IPS-18c (cell line): ENCODE results near the gene THUMPD3.
A peak's percentile ranks its signal among the peaks of the same experiment; 100 is the strongest.

ENCODE experiments used
- H3K4me3 ChIP-seq: 2 replicates; pipeline ENCODE4 v1.7.0; 2013; ENCODE audit warnings: low read depth, mild to moderate bottlenecking, low read length, moderate library complexity; ENCODE audit not compliant: insufficient read depth
- H3K9me3 ChIP-seq: one replicate; pipeline ENCODE4 v1.6.1; 2013; ENCODE audit warnings: mild to moderate bottlenecking, low read length, moderate library complexity; ENCODE audit not compliant: control insufficient read depth, insufficient read depth

The THUMPD3 gene, protein sequence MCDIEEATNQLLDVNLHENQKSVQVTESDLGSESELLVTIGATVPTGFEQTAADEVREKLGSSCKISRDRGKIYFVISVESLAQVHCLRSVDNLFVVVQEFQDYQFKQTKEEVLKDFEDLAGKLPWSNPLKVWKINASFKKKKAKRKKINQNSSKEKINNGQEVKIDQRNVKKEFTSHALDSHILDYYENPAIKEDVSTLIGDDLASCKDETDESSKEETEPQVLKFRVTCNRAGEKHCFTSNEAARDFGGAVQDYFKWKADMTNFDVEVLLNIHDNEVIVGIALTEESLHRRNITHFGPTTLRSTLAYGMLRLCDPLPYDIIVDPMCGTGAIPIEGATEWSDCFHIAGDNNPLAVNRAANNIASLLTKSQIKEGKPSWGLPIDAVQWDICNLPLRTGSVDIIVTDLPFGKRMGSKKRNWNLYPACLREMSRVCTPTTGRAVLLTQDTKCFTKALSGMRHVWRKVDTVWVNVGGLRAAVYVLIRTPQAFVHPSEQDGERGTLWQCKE

DNA sequence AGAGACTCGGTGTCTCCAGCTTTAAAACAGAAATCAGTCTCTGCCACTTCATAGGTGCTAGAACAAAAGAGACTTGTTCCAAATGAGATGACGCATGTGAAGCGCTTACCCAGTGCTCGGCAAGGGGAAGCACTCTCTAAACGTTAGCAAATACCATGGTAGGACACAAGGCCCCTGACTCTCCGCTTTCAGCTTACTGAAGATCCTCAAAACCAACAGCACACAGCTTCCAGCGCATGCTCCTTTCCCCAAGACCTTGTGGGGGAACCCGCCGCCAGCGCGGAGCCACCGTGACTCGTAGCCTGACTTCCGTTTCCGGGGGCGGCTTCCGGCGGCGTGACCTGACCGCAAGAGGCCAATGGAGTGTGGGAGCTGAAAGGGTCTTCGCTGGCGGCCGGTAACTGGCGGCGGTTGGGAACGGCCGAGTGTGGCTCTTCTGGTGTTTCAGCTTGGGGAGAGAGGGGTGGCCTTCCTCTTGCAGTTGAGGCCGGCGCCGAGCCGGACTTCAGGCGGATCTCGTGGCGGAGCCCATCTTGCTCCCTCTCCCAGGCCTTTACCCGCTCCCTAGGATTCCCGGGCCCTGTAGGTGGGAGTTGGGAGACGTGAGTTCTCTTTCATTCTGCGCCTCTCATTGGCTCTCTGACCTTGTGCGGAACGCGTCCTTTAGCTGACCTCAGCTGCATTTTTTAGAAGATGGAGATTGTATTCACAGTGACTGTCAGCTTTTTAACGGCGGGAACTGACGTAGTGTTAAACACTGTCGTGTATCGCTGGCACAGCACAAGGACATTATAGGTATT is at the start of gene THUMPD3:
Gene THUMPD3 (plus strand): TSS at position 324 of the 800 bp plus-strand sequence. CDS start 2,015 bp downstream, outside the sequence.
- Histone ChIP-seq H3K4me3 (peak within 1 kb of the TSS; percentile 89), H3K9me3 (no peaks in the 10 kb centered on the region)

DNA sequence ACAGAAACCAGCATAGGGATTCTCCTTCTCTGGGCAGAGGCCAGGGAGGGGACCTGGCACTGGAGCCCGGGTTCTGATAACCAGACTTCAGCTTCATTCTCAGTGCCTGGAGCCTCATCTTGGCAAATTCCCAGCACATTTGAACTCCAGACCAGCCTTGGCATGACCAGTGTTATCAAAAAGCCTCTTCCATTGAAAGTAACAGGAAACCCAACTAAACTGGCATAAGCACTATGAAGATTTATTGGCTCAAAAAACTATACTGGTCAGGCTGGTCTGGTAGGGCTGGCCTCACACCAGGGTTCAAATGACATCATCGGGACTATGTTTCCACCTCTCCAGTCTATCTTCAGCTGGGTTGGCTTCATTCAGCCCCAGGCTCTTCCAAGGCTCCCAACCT is 48.1 kb upstream of the THUMPD3 start:
- Histone ChIP-seq H3K4me3 (no peak overlapping the region), H3K9me3 (no peaks in the 10 kb centered on the region)

DNA sequence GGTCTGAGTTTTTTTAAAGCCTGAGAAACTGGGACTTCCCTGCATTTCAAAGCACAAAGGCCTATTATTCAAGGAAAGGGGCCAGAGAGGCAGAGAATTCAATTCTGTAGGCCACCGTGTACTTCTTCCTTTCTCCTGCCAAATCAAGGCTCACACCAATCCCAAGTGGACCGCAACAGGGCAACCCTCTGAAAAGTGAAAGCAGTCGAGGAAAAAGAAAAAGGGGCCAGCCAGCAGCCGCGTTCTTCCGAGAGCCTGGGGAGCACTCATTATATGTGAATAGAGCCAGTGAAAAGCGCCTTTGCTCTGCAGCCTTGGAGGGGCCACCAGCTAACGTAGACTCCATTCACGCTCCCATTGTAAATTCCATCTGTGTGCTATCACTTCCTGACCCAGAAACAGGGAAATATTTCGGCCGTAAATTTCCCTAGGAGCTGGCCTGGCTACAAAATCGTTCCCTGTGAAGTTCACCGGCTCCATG is 45.9 kb upstream of the THUMPD3 start:
- Histone ChIP-seq H3K9me3 (no peaks in the 10 kb centered on the region), H3K4me3 (no peak overlapping the region)

DNA sequence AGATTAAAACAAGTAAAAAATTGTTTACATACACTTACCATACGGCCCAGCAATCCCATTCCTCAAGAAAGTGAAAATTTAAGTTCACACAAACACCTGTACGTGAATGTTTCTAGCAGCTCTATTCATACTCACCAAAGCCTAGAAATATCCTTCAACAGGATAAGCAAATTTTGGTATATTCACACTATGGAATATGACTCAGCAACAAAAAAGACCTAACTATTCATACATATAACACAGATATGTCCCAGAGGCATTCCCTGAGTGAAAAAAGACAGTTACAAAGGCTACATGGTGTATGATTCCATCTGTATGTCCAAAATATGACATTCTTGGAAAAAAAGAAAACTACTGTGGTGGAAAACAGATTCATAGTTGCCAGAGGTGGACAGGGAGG is 40.1 kb upstream of the THUMPD3 start:
- peaks cover 2% of the 10 kb centered on the region for H3K9me3 ChIP-seq
- H3K4me3 ChIP-seq, result no peak overlapping the region

DNA sequence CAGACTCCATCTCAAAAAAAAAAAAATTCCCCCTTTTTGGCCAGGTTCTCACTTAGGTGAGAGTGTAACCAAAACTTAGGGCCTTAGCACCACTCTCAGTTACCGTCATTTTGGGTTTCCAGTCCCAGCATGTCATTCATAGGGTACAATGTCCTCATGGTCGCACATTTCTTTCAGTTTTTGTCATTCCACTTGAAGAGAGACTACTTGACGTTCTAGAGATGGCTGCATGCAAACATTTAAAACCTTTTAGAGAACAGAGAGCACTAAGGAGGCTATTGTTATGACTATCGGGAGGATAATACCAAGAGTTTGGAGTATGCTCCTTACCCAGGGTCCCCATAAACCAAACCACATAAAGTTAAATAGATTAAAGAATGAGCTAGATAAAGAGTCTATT is 37.9 kb upstream of the THUMPD3 start:
- no peak overlapping the region for H3K4me3 ChIP-seq
- H3K9me3 ChIP-seq, result peaks cover 2% of the 10 kb centered on the region

DNA sequence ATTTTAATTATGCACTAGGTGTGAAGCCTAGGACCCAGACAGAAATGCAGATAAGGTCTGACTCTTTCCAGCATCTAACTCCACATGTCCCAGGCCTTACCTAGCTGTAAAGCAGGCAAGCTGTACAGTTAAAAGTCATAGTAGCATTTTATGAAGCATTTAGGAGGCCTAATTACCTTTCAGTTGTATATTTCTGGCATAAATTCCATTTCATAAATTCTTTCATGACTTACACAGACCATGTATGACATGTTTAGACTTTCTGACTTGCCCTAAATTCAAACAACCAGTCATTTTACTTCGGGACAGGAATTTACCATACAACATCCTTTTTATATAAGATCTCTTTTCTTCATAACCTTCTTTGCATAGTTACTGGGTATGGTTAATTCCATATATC is 35.3 kb upstream of the THUMPD3 start:
- no peak overlapping the region for H3K4me3 ChIP-seq
- H3K9me3 ChIP-seq, result peaks cover 2% of the 10 kb centered on the region

DNA sequence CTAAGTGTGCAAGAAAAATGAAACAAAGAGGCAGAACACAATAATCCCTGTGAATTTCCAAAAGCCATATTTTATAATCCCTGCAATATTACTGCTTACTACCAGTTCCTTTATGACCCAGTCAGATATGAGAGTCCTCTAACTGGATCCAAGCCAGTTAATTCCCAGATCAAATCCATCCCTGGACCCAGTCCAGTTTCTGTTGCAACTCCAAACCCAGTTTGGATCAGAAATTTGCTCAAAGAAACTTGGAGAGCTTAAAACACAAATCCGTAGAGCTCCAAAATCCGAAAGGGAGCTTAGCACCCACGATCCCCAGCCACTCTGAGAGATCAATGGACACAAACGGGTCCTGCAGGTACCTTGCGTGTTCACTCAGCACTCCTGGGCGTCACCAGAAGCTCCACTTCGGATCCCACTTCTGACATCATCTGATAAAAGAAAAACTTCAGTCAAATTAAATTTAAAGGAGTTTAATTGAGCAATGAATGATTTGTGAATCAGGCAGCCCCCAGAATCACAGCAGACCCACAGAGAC is 32.6 kb upstream of the THUMPD3 start:
- H3K9me3 ChIP-seq, result no peaks in the 10 kb centered on the region

DNA sequence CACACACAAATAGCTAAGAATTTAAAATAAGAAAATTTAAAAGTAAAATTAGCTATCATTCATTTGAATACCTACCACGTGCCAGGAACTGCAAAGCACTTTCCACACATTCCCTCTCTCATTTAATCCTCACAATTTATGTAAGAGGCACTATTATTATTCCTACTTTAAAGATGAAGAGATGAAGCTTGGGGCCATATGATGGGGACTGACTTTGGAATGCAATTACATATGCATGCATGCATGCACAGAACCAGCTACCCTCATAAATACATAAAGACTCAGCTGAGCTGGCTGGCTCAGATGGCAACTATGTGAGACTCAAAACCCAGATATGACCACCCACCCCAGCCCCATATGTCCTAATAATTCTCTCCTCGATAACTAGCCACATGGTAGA is 31.7 kb upstream of the THUMPD3 start:
- Histone ChIP-seq H3K4me3 (no peak overlapping the region), H3K9me3 (no peaks in the 10 kb centered on the region)

More for the DNA sequence above, 32.6 kb upstream of the THUMPD3 start:
- H3K4me3 ChIP-seq, result no peak overlapping the region

DNA sequence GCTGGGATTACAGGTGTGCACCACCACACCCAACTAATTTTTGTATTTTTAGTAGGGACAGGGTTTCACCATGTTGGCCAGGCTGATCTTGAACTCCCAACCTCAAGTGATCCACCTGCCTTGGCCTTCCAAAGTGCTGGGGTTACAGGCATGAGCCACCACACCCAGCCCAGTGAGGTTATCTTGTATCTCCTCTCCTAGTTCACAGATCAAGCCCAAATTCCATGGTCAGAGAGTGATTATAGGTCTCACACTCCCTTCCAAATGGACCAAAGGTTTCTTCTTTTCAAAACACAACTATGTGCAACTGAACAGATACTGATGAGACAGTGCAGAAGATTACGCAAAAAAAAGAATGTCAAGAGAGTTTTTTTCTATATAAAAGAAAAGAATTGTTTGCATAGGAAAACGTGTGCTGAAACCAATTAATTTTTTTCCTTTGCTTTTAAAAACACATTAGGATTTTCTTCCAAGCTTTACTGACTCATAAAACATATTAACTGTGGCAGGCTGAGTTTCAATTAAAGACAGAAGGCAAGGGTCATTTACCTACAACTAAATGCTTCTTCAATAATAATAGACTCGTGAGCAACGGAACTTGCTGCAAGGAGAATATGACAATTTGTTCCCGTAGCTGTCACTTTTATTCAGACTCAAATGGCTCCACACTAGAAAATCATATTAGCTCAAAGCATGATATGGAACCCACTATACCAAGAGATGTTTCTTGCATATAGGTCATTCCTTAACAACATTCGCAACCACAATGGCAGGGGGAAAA is 30.4 kb upstream of the THUMPD3 start:
- Histone ChIP-seq H3K9me3 (no peaks in the 10 kb centered on the region), H3K4me3 (no peak overlapping the region)

DNA sequence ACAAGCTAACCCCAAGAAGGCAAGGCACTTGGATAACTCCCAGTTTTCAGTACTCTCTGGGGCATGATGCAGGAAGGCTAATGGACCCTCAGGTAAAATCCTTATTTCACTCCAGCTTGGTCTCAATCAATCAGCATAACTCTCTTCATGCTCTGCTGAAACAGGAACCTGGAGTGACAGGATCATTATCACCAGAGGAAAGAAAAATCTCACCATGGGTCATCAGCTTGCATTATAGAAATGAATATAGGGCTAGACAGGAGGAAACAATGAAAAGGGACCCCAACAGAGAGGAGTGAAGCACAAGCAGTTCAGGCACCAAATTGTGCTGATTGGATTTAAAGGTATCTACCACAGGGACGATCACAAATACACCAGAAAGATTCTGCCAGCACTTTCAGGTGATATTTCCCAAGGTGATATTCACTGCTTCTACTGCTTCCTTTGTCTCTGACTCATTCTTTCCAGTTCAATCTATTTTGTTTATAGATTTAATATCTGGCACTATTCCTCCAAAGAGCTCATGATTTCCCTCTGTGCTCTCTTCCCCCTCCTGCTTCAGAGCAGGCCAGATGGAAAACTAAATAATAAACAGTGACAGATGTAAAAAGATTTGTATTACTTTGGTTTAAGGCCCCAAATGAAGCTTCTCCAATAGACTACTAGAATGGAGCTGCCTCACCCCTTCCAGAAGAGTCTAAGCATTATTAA is 22.9 kb upstream of the THUMPD3 start:
- Histone ChIP-seq H3K9me3 (no peaks in the 10 kb centered on the region), H3K4me3 (no peak overlapping the region)

DNA sequence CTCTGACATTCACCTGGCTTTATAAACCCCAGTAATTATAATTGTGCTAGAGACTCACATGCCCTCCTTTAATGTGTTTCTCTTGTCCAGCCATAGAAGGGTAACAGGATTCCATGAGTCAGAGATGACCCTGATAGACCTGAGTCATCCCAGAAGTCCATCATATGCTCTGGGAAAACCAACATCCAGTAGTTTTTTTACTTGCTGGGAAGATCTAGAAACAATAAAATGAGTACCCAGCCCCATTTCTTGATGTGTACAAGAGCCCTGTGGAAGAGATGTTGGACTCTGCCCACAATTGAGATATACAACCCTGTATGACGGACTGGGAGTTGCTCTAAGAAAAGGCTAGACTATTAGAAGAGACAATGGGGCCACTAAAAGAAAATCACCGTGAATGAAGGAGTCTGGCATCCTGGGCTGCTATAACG is 22.4 kb upstream of the THUMPD3 start:
- Histone ChIP-seq H3K9me3 (no peaks in the 10 kb centered on the region), H3K4me3 (no peak overlapping the region)

DNA sequence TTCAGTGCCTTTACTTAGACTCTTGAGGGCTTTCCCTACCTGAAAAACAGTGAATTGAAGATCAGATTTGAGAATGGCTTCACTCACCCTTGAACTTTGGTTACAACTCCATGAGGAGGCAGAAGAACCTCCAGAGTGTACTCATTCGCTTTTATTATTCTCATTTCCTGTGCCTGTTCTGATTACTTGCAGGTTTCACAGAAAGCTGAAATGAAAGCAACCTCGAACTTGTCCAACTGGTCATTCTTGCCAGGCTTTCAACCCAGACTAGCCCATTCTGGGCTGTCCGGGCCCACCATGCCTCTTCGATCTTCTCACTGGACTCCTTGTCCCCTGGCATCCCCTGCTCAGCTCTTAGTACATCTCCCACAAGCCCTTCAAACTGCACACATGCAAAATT is 20.2 kb upstream of the THUMPD3 start:
- H3K9me3 ChIP-seq, result no peaks in the 10 kb centered on the region
- no peak overlapping the region for H3K4me3 ChIP-seq

DNA sequence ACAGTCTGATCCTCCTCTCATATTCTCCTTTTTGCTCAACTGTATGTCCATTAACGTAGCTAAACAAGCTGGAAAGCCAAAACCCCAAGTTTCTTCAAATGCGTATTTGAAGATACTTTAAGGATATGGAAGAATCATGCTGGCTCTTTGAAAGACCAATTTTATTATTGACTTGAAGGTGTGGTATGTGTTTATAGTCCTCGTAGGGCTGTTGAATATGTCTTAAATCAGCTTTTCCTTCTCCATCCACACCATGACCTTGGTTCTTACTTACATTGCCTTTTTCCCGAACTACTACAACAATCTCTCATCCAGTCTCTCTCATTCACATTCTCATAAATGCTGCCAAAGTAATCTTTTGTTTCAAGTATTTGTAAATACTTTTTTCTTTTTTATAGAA is 19.7 kb upstream of the THUMPD3 start:
- Histone ChIP-seq H3K4me3 (no peak overlapping the region), H3K9me3 (no peaks in the 10 kb centered on the region)

DNA sequence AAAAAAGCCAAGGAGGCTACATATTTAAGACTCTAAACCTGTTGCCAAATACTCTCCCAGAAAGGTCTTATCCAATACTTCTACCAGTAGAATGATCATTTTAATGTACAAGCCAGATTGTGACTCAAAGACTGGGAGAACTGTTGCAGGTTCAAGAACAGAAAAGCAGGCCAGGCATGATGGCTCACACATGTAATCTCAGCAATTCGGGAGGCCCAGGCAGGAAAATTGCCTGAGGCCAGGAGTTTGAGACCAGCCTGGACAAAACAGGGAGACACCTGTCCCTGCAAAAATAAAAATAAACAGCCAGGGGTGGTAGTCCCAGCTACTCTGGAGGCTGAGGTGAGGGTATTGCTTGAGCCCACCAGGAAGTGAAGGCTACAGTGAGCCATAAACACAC is 17.8 kb upstream of the THUMPD3 start:
- Histone ChIP-seq H3K4me3 (no peak overlapping the region), H3K9me3 (no peaks in the 10 kb centered on the region)

DNA sequence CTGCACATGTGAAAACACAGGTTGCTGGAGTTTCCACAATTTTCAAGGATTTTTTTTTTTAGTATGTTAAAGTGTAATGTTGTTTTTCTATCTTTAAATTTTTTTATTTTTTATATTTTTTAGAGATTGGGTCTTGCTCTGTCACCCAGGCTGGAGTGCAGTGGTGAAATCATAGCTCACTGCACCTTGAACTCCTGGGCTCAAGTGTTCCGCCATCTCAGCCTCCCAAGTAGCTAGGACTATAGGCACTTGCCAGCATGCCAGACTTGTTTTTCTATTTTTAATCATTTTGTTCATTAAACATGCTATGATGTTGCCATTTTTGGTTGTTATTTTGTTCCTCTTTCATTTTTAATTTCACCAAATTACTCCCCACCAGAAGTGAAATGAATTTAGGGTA is 16.7 kb upstream of the THUMPD3 start:
- Histone ChIP-seq H3K9me3 (no peaks in the 10 kb centered on the region), H3K4me3 (no peak overlapping the region)

DNA sequence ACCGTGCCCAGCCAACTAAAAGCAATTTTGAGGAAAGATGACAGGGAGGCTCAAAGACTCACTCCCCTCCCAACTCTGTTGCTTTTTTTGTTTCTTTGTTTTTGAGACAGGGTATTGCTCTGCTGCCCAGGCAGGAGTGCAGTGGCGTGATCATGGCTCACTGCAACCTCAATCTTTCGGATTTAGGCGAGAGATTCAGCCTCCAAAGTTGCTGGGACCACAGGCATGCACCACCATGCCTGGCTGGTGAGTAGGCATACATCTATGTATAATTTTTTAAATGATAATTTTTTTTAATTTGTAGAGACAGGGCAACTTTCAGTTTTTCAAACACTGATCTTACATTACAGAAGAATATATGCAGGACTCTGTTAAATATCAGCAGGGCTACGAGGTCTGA is 15.8 kb upstream of the THUMPD3 start:
- Histone ChIP-seq H3K9me3 (no peaks in the 10 kb centered on the region), H3K4me3 (no peak overlapping the region)
